Measurements from ENCODE around the gene NTRK3.

Gene NTRK3

DNA sequence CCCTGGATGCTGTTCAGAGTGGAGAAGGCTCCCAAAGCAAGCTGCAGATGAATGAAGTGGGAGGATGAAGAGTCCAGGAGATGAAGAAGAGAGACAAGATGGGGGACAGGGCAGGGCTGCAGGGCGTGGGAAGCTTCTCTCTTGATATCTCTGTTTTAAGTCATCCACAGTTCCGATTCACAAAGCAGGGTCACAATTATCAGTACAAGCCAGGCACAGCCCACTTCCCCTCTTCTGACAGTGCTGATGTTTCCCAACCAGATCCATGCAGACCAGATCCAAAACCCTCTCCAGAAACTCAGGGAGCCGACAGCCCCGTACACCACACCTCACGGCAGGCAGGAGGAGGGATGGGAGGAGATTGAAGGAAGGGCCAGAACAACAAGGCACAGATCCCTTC, 31.1 kb downstream of the NTRK3 start:
- TF ChIP-seq, protein P1, sequence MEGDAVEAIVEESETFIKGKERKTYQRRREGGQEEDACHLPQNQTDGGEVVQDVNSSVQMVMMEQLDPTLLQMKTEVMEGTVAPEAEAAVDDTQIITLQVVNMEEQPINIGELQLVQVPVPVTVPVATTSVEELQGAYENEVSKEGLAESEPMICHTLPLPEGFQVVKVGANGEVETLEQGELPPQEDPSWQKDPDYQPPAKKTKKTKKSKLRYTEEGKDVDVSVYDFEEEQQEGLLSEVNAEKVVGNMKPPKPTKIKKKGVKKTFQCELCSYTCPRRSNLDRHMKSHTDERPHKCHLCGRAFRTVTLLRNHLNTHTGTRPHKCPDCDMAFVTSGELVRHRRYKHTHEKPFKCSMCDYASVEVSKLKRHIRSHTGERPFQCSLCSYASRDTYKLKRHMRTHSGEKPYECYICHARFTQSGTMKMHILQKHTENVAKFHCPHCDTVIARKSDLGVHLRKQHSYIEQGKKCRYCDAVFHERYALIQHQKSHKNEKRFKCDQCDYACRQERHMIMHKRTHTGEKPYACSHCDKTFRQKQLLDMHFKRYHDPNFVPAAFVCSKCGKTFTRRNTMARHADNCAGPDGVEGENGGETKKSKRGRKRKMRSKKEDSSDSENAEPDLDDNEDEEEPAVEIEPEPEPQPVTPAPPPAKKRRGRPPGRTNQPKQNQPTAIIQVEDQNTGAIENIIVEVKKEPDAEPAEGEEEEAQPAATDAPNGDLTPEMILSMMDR (IDR thresholded peaks at IDR 0.05; ENCODE audit: low read depth, low read length): no peak
- DNase-seq (ENCODE audit: extremely low read depth, low read depth): no peak

DNA sequence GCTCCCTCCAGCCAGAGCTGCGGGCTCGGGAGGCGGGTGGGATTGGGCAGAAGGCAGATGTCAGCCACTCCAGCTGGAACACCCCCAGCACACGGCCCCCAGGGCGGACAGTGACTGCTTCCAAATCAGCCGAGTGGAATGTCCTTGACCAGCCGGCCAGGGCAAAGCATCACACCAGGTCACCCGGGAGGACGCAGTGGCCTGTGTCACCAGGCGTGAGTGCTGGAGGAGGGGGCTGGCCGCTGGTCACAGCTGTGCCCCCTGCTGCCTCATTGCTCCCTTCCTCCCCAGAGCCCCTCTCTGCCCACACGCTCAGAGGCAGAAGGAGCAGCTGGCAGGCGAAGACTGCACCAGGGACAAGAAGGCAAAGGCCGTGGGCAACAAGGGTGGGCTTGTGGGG, 33.5 kb downstream of the NTRK3 start:
- TF ChIP-seq, protein P1 (IDR thresholded peaks at IDR 0.05; ENCODE audit: low read depth, low read length): no peak
- DNase-seq (ENCODE audit: extremely low read depth, low read depth): no peak

- TF ChIP-seq, protein P1 (IDR thresholded peaks at IDR 0.05; ENCODE audit: low read depth, low read length): no peak
- no peak for DNase-seq (ENCODE audit: extremely low read depth, low read depth)
Measured at GRCh38 chr15:88221836-88222235, 34.7 kb downstream of the NTRK3 start.

- TF ChIP-seq, protein P1 (IDR thresholded peaks at IDR 0.05; ENCODE audit: low read depth, low read length): no peak
- DNase-seq (ENCODE audit: extremely low read depth, low read depth): no peak
Measured at GRCh38 chr15:88220443-88221335, 35.9 kb downstream of the NTRK3 start.

DNA sequence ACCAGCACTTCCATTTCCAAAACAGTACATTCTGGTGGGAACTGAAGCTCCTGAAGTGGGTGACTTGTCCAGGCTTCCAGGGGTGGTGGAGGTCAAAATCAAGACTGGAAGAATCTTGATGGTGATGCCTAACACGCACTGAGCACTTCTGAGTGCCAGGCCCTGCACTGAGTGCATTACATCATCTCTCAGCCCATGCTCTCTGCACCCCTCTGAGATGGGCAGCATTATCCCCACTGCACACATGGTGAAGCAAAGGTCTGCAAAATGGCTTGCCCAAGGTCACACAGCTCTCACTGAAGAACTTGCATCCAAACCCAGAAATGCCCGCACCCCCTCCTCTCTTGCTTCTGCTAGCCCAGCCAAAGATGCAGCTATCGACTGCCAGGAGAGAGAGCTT, 36.9 kb downstream of the NTRK3 start:
- TF ChIP-seq, protein P1 (IDR thresholded peaks at IDR 0.05; ENCODE audit: low read depth, low read length): no peak
- DNase-seq (ENCODE audit: extremely low read depth, low read depth): no peak

DNA sequence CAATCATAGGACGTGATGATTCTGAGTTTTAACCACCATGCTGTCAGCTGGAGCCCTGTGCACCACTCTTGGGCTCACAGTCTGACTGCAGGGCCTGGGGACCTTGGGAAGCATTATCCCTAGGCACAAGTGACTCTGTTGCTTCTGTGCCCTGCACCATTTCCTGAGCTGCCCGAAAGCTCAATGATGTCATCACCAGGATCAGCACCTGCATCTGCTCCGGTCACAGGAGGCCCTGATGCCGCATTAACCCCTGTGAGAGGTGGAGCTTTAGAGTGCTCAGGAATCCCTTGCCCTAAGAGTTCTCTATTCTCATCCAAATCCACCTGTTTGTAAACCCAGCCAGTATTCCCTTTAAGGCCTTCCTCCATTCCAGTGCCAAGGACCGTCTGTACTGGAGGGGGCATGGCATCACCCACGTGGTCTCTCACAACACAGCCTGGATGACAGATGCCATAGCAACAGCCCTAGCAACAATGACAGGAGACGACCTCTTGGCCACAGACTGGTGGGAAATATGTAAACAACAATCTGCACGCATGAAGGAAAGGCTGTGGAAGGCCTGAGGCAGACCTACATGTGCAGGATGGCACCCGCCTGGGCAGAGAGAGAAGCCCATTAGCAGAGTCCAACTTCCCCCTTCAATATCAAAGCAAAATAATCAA, 37.9 kb downstream of the NTRK3 start:
- TF ChIP-seq, protein P1 (IDR thresholded peaks at IDR 0.05; ENCODE audit: low read depth, low read length): no peak
- DNase-seq (ENCODE audit: extremely low read depth, low read depth): no peak

GRCh38 chr15:88215066-88215648, 41.4 kb downstream of the NTRK3 start:
- TF ChIP-seq, protein P1 (IDR thresholded peaks at IDR 0.05; ENCODE audit: low read depth, low read length): no peak
- no peak for DNase-seq (ENCODE audit: extremely low read depth, low read depth)

Data from AG09319 (cell line).